GM10248 (cell line): ENCODE data around the gene THNSL1.

Source experiments
- CTCF ChIA-PET: fragments of 300-600 bp; sonication (Branson Sonifier 250); formaldehyde crosslinking; extraction: SDS; loops from one replicate; lab custom pipeline; 2021; ENCODE audit warnings: antibody characterized with exemption; lab: Yijun Ruan, JAX
- POLR2A ChIA-PET: fragments of 350-650 bp; sonication (Branson Sonifier 250); formaldehyde crosslinking; extraction: SDS; loops from one replicate; lab custom pipeline; 2020; ENCODE audit warnings: antibody characterized with exemption; lab: Yijun Ruan, JAX
- DNase-seq: peaks from one replicate; pipeline ENCODE4 v3.0.0; 2012; ENCODE audit errors: extremely low spot score
- TF ChIP-seq, protein P1 (sequence below): IDR thresholded peaks from 2 replicates; pipeline ENCODE4 v1.5.1; 2012; ENCODE audit warnings: mild to moderate bottlenecking, low read depth; ENCODE audit errors: extremely low read depth, missing control alignments, control extremely low read depth

The THNSL1 gene

DNA sequence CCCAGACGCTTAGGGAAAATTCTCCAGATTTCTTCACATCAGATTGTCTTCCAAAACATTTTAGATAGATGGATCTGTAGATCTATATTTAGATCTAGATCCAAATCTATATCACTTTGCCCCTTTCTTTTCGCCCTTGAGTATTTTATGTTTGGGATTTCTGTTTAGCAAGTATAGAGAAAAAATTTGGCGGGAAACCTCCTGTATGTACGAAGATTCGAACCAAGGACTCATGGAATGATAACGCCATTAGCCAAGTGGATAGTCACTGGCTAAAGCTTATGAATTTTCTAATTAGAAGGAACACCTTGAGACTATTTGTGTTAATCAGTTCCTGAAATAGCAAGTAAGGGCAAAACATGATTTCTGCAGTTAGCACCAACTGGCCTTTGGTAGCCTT, 1.2 kb downstream of the THNSL1 start:
- no peak for DNase-seq
- TF ChIP-seq, protein P1, sequence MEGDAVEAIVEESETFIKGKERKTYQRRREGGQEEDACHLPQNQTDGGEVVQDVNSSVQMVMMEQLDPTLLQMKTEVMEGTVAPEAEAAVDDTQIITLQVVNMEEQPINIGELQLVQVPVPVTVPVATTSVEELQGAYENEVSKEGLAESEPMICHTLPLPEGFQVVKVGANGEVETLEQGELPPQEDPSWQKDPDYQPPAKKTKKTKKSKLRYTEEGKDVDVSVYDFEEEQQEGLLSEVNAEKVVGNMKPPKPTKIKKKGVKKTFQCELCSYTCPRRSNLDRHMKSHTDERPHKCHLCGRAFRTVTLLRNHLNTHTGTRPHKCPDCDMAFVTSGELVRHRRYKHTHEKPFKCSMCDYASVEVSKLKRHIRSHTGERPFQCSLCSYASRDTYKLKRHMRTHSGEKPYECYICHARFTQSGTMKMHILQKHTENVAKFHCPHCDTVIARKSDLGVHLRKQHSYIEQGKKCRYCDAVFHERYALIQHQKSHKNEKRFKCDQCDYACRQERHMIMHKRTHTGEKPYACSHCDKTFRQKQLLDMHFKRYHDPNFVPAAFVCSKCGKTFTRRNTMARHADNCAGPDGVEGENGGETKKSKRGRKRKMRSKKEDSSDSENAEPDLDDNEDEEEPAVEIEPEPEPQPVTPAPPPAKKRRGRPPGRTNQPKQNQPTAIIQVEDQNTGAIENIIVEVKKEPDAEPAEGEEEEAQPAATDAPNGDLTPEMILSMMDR: no peak
- ChIA-PET POLR2A (no interaction called here), CTCF (interaction anchor here (0.7 kb wide), 1 partner anchor 400 kb away, joined by 5 read pairs; no protein-coding TSS in a partner anchor)

- TF ChIP-seq, protein P1: no peak
- ChIA-PET CTCF (interaction anchor here (0.6 to 1.5 kb wide), 2 partner anchors 16 to 401 kb away, joined by 3 read pairs; no protein-coding TSS in a partner anchor), POLR2A (no interaction called here)
- no peak for DNase-seq
These were observed 2.3 kb downstream of the THNSL1 start for GRCh38 chr10:25018703-25019102.

- no peak for DNase-seq
- POLR2A ChIA-PET: no interaction called here
- TF ChIP-seq, protein P1: no peak
- CTCF ChIA-PET: no interaction called here
These were observed 6.9 kb downstream of the THNSL1 start for GRCh38 chr10:25023278-25023677.

GRCh38 chr10:25024528-25024927, 8.1 kb downstream of the THNSL1 start:
- CTCF ChIA-PET: interaction anchor here (1.6 to 2.3 kb wide), 2 partner anchors 21 to 57 kb away, joined by 3 to 11 read pairs; no protein-coding TSS in a partner anchor
- POLR2A ChIA-PET: no interaction called here
- no peak for DNase-seq
- TF ChIP-seq, protein P1: no peak

GRCh38 chr10:25026463-25026862, 10.1 kb downstream of the THNSL1 start:
- TF ChIP-seq, protein P1: no peak
- ChIA-PET POLR2A (no interaction called here), CTCF (no interaction called here)
- DNase-seq: no peak

DNA sequence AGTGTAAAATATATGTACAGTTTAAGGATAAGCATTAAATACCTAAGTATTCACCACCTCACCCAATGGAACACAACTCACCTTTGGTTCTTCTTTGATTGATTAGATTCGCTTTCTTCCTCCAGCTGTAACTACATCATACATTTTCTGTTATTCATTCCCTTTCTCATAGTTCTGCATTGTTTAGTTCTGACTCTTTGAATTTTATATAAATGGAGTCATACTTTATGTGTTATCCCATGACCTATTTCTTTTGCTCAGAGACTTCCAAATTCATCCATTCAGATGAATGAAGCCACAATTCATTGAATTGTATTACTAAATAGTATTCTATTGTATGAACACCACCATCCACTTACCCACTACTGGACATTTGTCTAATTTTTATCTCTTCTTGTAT, 12.3 kb downstream of the THNSL1 start:
- ChIA-PET POLR2A (no interaction called here), CTCF (no interaction called here)
- DNase-seq: no peak
- TF ChIP-seq, protein P1: no peak
